Measurements from ENCODE around the gene PDGFA.

The PDGFA gene

GRCh38 chr7:536231-536630 is 16.6 kb upstream of the PDGFA start:
- no peak for DNase-seq

DNA sequence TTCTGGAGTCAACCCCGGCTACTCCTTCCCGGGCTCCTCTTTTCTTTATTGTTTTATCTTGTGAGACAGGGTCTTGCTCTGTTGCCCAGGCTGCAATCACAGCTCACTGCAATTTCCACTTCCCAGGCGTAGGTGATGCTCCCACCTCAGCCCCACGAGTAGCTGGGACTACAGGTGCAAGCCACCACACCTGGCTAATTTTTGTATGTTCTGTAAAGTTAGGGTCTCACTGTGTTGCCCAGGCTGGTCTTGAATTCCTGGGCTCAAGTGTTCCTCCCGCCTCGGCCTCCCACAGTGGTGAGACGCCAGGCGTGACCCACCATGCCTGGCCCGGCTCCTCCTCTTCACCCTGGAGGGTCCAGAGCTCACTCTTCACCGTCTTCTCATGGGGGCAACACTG is 15.3 kb upstream of the PDGFA start:
- DNase-seq: no peak

DNA sequence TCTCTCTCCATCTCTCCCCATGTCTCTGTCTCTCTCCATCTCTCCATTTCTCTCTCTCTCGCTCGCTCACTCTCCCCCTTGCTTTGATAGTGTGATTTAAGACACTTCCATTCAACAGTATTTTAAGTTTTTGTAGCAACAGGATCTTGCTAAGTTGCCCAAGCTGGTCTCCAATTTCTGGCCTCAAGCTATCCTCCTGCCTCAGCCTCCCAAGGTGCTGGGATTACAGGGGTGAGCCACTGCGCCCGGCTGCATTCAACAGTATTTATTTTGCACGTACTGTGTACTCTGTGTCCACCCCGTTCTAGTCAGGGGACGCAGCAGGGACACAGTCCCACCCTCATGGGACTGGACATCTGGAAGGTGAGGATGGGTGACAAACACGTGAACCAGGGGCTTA is 14.4 kb upstream of the PDGFA start:
- no peak for DNase-seq

DNA sequence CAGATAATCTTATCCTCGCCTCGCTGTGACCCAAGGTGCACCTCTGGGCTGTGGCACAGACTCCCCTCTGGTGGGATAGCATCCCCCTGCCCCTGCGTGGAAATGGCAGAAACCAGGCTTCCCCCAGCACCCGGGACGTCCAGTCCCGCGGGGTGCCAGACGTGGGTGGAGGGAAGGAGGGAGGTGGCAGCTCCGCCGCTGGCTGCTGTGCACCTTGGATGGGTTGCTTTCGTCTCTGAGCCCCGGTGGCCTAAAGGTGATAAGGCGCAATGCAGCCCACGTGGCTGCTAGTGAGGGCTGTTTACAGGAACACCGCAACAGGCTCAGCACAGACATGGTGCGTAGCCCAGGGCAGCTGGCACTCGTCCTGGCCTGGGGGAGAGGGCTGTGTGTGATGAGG is 13.6 kb upstream of the PDGFA start:
- DNase-seq: no peak

GRCh38 chr7:532379-533143 is 12.9 kb upstream of the PDGFA start:
- DNase-seq: no peak

DNA sequence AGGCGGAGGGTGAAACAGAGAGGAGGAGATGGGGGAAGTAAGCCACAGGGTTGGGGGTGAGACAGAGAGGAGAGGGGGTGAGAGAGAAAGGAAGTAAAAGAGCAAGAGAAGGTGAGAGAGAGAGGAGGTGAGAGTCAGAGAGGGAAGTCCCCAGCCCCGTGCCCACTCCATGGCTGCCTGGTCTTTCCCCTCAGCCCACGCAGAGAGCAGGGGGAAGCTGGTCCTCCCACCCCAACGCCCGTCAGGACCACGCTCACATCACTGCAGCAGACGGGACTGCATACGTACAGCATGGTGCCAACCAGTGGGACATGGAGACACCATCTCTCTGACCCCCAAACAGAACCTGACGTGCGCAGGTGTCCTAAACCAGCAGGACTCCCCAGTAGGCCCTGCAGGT is 12.1 kb upstream of the PDGFA start:
- no peak for DNase-seq

DNA sequence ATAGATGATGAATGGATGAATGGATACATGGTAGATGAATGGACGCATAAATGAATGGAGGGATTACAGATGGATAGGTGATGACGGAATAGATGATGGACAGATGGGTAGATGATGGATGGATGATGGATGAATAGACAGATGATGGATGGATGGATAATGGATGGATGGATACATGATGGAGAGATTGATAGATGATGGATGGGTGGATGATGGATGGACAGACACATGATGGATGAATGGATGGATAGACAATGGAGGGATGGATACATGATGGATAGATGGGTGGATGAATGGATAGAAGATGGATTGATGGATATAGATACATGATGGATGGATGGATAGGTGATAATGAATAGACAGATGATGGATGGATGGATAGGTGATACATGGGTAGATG is 8.8 kb upstream of the PDGFA start:
- no peak for DNase-seq

DNA sequence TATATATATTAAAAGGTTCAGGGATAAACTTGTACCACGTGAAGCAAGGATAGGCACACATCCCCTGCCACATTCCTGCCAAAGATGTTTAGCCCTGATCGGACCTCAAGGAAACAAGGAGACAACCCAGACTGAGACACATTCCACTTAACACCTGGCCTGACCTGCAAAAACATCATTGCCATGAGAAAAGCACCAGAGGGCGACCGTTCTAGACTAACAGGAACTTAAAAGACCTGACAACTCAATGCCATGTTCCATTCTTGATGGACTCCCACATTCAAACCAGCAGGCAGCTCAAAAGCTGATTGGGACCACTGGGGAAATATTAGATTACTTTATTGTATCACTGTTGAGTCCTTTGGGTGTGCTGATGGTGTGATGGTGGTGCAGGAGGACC is 8.1 kb upstream of the PDGFA start:
- no peak for DNase-seq

GRCh38 chr7:526460-527034 is 6.9 kb upstream of the PDGFA start:
- no peak for DNase-seq

GRCh38 chr7:525740-526139 is 6.1 kb upstream of the PDGFA start:
- DNase-seq: no peak

DNA sequence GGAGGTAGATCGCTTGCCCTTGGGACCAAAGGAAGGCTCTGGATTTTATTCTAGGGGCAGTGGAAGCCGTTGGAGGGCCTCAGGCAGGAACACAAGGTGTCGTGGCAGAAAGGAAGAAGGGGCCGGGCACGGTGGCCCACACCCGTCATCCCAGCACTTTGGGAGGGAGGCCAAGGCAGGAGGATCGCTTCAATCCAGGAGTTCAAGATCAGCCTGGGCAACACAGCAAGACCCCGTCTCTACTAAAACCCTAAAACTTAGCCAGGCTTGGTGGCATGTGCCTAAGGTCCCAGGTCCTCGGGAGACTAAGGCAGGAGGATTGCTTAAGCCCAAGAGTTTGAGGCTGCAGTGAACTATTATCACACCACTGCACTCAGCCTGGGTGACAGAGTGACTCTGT is 5.2 kb upstream of the PDGFA start:
- DNase-seq: no peak

GRCh38 chr7:523347-524336 is 4.0 kb upstream of the PDGFA start:
- no peak for DNase-seq

DNA sequence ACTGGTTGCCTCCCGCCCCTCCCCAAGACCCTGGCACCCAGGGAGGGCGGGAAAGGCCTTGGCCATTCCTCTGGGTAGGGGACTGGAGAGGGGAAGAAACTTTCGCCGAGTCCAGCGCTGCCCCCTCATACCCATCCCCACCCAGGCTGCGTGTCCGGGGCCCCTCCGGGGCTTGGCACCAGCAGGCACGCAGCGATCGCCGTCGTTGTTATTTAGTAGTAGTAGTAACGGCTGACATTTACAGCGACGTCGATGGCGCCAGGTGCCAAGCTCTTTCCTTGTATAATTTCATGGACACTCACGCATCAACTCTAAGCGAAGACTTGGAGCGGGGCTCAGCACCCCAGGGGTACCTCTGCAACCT is 3.3 kb upstream of the PDGFA start:
- no peak for DNase-seq

DNA sequence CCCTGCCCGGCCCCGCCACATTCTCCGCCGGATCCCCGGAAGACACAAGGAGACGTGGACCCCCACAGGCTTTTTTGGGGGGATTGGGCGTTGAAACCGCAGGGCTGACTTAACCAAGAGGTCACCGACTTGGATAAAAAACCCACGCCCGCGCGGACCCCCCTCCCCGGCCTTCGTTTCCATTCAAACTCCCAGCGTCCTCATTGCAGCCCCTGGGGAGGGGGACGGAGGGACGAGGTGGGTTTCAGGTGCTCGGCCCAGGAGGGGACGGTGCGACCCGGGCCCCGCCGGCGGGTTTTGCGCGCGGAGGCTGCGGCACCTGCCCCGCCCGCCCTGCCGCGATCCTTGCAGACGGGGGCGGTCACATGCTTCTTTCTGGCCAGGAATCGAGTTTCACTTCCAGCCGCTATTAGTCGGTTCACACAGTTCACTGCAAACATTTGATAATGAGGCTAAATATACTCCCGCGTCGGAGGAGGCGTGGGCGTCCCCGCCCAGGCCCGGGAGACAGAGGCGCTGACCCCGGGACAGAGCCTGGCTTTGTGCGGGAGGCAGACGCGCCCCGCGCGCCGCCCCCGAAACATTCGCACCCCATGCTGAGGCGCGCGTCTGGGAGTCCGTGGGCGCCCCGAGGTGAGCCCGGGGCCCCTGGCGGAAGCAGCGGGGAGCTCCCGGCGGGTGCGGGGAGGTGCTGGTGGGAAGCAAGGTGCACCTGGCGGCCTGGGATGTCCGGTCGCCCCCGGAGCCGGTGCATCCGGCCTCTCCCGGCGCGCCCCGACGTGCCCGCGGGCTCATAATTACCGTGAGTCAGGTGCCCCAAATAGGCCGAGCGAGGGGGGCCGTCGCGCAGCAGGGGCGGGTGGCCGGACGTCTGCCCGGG is 2.7 kb upstream of the PDGFA start:
- DNase-seq: no peak

- no peak for DNase-seq
Measured at GRCh38 chr7:521221-522070, 1.8 kb upstream of the PDGFA start.

- DNase-seq: no peak
Measured at GRCh38 chr7:520503-521161, 986 bp upstream of the PDGFA start.

GRCh38 chr7:518630-519483 is 789 bp downstream of the PDGFA start:
- no peak for DNase-seq

DNA sequence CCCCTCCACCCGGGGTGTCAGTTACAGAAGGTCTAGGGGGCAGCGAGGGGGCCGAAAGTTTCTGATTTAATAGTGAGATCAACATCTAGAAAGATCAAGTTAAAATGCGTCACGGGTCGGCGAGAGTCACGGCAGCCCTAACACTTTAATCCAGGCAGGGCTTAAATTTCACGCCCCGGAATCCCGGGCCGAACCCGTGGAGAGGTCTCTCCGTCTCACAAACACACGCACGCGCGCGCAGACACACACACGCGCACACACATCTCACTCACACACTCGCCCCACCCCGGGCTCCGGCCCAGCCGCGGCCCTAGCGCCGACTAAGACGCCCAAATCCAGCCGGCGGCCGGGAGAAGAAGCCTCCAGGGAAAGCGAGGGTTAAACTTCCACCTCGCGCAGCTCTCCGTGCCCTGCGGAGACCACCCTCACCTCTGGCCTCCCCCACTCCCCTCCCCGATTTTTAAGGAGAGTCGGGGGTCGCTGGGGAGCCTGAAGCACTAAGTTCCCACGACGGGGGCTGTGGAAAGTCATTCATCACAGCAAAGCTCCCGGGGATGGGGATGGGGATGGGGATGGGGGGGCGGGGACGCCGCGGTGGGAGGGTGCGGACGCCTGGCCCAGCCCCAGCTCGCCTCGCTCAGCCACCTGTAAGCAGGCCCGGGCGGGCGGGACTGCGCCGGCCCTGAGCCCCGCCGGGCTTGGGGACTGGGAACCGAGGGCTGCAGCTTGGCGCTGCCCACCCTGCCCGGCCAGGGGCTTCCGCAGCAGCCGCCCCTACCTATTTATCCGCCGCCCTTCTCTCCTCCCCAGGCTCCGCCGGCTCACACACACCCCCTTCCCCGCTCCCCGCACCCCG is 1.6 kb downstream of the PDGFA start:
- no peak for DNase-seq

Measured in effector CD8-positive, alpha-beta T cell (primary cell).